Measurements from ENCODE around the gene KIN. TPM values are rescaled to one million over a fixed set of nuclear protein-coding genes. Genes with fewer than 3 reads are reported as not detected.

Gene KIN
- polyA plus RNA-seq, 3 donors: 3.0 to 4.6 (median 3.1) TPM

DNA sequence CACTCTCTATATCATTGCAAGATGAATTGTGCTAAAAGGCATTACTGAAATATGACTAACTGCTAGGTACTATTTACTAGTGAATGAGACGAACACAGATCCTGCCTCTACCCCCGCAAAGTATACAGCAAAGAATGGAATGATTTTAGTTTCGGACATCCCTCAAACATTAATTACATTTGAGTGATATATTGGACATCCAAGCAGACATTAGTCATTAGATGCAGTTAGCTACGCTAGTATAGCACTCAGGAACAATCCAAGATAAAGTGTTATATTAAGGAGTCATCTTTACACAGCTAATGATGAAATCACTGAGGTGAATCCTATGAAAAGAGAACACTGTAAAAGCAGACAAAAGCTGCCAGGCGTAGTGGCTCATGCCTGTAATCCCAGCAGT is 23.2 kb upstream of the KIN start:
- Mint-ChIP-seq H3K36me3 (peaks cover 14 to 26% of the 10 kb centered on the region in 2 donors), H3K4me1 (peaks cover 8% of the 10 kb centered on the region), H3K9me3 (peaks cover 0 to 2% (median 0%) of the 10 kb centered on the region in 7 donors), H3K27me3 (ENCODE audit: low read depth in 3 of 3) (peaks cover 0 to 3% (median 3%) of the 10 kb centered on the region in 3 donors), H3K4me3 (no peak overlapping the region), H3K27ac (peak overlapping the region in 1 of 7 donors; percentile 4)
- Histone ChIP-seq H3K4me3 (replicated peaks in 1 of 3; ENCODE audit: low read depth in 2 of 3, low read length in 3 of 3) (no peak overlapping the region), H3K9me3 (replicated peaks in 1 of 2; ENCODE audit: control insufficient read depth in 1 of 2, insufficient read depth in 1 of 2, low read length in 2 of 2) (no peaks in the 10 kb centered on the region), H4K20me1 (ENCODE audit: insufficient read depth, low read length) (peaks cover 3% of the 10 kb centered on the region), H3K27ac (ENCODE audit: low read depth in 1 of 2, low read length in 2 of 2) (no peak overlapping the region), H2AFZ (ENCODE audit: insufficient read depth, low read depth, low read length, poor library complexity, severe bottlenecking) (no peak overlapping the region), H3K79me2 (ENCODE audit: insufficient read depth, low read length) (no peaks in the 10 kb centered on the region), H3K4me2 (replicated peaks; ENCODE audit: extremely low read depth, low read length, poor library complexity, severe bottlenecking) (no peak overlapping the region), H3K9ac (ENCODE audit: insufficient read depth, low read length, poor library complexity, severe bottlenecking) (no peak overlapping the region), H3K27me3 (ENCODE audit: control insufficient read depth in 2 of 2, insufficient read depth in 2 of 2, low read length in 2 of 2) (no peaks in the 10 kb centered on the region), H3K4me1 (ENCODE audit: control insufficient read depth in 1 of 2, insufficient read depth in 2 of 2, low read length in 2 of 2) (peaks cover 0 to 4% of the 10 kb centered on the region in 2 donors), H3K36me3 (replicated peaks in 1 of 2; ENCODE audit: control insufficient read depth in 1 of 2, insufficient read depth in 2 of 2, low read length in 2 of 2) (peaks cover 22 to 30% of the 10 kb centered on the region in 2 donors)
- 83% methylated on average over 1 of the region's 5 CpGs for WGBS (ENCODE audit: insufficient coverage)
- DNase-seq: no peak
- TF ChIP-seq, protein P1, sequence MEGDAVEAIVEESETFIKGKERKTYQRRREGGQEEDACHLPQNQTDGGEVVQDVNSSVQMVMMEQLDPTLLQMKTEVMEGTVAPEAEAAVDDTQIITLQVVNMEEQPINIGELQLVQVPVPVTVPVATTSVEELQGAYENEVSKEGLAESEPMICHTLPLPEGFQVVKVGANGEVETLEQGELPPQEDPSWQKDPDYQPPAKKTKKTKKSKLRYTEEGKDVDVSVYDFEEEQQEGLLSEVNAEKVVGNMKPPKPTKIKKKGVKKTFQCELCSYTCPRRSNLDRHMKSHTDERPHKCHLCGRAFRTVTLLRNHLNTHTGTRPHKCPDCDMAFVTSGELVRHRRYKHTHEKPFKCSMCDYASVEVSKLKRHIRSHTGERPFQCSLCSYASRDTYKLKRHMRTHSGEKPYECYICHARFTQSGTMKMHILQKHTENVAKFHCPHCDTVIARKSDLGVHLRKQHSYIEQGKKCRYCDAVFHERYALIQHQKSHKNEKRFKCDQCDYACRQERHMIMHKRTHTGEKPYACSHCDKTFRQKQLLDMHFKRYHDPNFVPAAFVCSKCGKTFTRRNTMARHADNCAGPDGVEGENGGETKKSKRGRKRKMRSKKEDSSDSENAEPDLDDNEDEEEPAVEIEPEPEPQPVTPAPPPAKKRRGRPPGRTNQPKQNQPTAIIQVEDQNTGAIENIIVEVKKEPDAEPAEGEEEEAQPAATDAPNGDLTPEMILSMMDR (IDR thresholded peaks at IDR 0.05): no peak
- intact Hi-C loops (cut with micrococcal nuclease): no loop called here

DNA sequence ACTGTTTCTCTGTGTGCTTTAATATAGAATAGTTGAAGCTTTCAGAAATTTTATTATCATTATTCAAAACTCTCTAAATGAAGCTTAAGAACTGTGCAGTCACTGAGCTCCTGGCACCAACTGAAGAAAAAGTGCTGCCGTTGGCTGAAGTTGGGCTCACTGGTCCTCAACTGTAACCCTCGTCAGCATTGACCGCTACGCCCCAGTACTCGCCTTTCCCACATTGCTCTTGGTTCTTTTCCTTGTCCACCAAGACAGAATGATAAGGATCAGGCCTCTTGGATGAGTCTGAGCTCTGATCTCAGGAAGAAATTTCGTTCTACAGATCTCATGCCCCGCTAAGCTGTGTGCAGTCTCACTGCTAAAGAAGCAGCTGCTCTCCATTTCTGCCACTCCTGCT is 22.6 kb upstream of the KIN start:
- Mint-ChIP-seq H3K27me3 (ENCODE audit: low read depth in 3 of 3) (peaks cover 0 to 3% (median 3%) of the 10 kb centered on the region in 3 donors), H3K4me1 (peaks cover 8% of the 10 kb centered on the region), H3K4me3 (no peak overlapping the region), H3K9me3 (peaks cover 0 to 2% (median 0%) of the 10 kb centered on the region in 7 donors), H3K27ac (peak overlapping the region in 2 of 7 donors; percentile 4 to 68), H3K36me3 (peaks cover 16 to 31% of the 10 kb centered on the region in 2 donors)
- H3K27ac ChIP-seq (ENCODE audit: low read depth in 1 of 2, low read length in 2 of 2): no peak overlapping the region
- H3K4me3 ChIP-seq (replicated peaks in 1 of 3; ENCODE audit: low read depth in 2 of 3, low read length in 3 of 3): no peak overlapping the region
- H4K20me1 ChIP-seq (ENCODE audit: insufficient read depth, low read length): peaks cover 3% of the 10 kb centered on the region
- intact Hi-C loops (cut with micrococcal nuclease): no loop called here
- no peaks in the 10 kb centered on the region for H3K79me2 ChIP-seq (ENCODE audit: insufficient read depth, low read length)
- H2AFZ ChIP-seq (ENCODE audit: insufficient read depth, low read depth, low read length, poor library complexity, severe bottlenecking): no peak overlapping the region
- no peaks in the 10 kb centered on the region for H3K9me3 ChIP-seq (replicated peaks in 1 of 2; ENCODE audit: control insufficient read depth in 1 of 2, insufficient read depth in 1 of 2, low read length in 2 of 2)
- no peak overlapping the region for H3K9ac ChIP-seq (ENCODE audit: insufficient read depth, low read length, poor library complexity, severe bottlenecking)
- WGBS (ENCODE audit: insufficient coverage): 87% methylated on average over 7 of the region's 7 CpGs
- TF ChIP-seq, protein P1 (IDR thresholded peaks at IDR 0.05): no peak
- DNase-seq: no peak
- H3K27me3 ChIP-seq (ENCODE audit: control insufficient read depth in 2 of 2, insufficient read depth in 2 of 2, low read length in 2 of 2): no peaks in the 10 kb centered on the region
- peaks cover 0 to 4% of the 10 kb centered on the region in 2 donors for H3K4me1 ChIP-seq (ENCODE audit: control insufficient read depth in 1 of 2, insufficient read depth in 2 of 2, low read length in 2 of 2)
- peaks cover 27 to 35% of the 10 kb centered on the region in 2 donors for H3K36me3 ChIP-seq (replicated peaks in 1 of 2; ENCODE audit: control insufficient read depth in 1 of 2, insufficient read depth in 2 of 2, low read length in 2 of 2)
- H3K4me2 ChIP-seq (replicated peaks; ENCODE audit: extremely low read depth, low read length, poor library complexity, severe bottlenecking): no peak overlapping the region

Measured in CD14-positive monocyte (primary cell).